HG02970 (cell line): ENCODE results near the gene ZFHX2.
A peak's percentile ranks its signal among the peaks of the same experiment; 100 is the strongest.

Experiments
- ATAC-seq: cut with Tn5 transposase; IDR thresholded peaks from one replicate; pipeline ENCODE4 v1.9.1; 2021; ENCODE audit warnings: mild to moderate bottlenecking, moderate library complexity, moderate number of reproducible peaks; ENCODE audit not compliant: unreplicated experiment, low FRiP score

The ZFHX2 gene

GRCh38 chr14:23561873-23562821, 10.6 kb upstream of the ZFHX2 start:
- ATAC-seq = no peak

DNA sequence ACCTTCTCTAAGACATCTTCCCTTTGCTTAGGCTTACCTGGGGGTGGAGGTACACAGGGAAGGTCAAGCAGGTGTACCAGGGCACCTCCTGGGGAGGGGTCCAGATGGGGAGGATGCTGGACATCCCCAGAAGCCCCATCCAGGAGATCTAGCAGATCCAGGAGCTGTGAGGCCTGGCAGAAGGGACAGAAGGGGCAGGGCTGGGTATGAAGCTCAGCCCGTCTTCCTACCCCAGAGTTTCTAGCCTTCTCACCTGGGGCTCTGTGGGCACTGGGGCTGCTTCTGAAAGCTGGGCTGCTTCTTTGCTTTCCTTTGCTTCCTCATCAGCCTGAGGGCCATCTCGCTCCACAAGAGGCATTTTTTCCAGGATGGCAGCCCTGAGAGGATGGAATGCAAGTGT, 9.7 kb upstream of the ZFHX2 start:
- no peak for ATAC-seq

GRCh38 chr14:23559926-23560520, 8.5 kb upstream of the ZFHX2 start:
- no peak for ATAC-seq

GRCh38 chr14:23559010-23559925, 7.7 kb upstream of the ZFHX2 start:
- no peak for ATAC-seq

DNA sequence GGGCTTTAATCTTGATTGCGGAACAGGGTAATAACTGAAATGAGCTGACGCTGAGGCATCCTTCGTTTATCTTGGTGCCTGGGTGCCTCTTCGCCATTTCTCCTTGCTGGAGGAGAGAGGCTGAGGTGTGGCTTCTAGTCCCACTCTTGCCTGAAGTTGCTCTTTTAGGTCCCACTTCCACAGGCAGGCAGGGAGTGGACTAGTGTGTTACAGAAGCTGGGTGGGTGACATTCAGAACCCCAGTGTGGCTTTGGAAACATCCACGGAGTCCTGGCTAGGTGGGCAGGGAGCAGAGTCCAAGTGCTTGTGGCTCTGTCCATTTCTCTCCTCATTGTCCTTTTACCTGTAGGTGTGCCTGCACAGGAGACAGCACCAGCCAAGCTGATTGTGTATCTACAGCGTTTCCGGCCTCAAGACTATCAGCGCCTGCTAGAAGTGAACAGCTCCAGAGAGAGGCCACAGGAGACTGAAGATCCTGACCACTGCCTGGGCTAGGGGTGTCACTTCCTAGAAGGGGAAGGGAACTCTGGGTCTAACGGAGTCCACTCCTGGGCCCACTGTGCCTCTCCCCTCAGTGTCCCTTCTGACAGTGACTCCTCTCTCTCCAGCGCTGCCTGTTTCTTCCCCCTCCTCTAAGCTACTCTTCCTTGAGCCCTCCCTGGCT, 6.9 kb upstream of the ZFHX2 start:
- ATAC-seq = no peak

DNA sequence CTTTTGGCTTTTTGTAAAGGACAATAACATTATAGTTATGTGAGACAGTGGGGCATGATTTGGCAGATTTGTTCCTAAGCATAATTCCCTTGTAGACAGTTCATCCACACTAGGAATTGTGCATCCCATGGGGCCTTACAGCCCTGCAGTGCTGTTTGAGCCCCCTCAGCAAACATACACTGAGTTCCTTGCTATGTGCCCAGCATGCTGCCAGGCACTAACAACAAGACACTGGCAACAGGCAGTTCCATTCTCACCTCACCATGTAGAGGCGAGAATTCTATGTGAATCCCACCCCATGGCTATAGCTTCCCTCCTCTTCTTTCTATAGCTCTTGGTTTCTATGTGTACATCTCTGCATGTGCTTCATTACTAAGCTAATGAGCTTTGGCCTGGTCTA, 6.4 kb upstream of the ZFHX2 start:
- no peak for ATAC-seq

DNA sequence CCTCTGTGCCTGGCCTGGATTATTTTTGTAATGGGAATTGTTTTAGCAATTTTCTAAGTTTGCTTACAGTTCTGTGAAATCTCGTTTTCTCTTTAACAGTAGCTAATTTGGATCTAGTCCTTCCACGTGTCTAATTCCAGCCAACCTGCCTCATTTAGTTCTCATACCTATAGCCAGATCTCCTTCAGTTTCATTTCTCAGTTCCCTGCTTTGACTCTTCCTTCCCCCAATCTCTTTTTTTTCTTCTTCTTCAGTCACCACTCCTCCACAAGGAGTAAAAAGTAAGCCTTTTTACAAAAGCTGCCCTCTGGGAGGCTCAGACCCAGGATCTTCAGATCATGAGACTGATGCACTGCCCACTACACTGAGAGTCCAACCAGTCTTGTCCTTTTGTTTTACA, 6.0 kb upstream of the ZFHX2 start:
- ATAC-seq = no peak

DNA sequence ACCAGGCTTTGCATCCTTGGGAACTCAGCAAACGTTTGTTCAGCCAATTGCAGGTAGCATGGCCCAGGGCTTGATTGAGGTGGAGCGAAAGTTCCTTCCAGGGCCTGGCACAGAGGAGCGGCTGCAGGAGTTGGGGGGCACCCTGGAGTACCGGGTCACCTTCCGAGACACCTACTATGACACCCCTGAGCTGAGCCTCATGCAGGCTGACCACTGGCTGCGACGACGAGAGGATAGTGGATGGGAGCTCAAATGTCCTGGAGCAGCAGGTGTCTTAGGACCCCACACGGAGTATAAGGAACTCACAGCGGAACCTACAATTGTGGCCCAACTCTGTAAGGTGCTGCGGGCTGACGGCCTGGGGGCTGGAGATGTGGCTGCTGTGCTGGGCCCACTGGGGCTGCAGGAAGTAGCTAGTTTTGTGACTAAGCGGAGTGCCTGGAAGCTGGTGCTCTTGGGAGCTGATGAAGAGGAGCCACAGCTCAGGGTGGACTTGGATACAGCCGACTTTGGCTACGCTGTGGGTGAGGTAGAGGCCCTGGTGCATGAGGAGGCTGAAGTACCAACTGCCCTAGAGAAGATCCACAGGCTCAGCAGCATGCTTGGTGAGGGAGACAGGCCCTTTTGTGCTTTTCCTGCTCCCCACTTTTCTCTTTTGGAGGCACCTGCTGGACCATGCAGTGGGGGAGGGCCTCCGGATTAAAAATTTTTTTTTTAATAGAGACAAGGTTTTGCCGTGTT, 5.3 kb upstream of the ZFHX2 start:
- ATAC-seq = no peak

DNA sequence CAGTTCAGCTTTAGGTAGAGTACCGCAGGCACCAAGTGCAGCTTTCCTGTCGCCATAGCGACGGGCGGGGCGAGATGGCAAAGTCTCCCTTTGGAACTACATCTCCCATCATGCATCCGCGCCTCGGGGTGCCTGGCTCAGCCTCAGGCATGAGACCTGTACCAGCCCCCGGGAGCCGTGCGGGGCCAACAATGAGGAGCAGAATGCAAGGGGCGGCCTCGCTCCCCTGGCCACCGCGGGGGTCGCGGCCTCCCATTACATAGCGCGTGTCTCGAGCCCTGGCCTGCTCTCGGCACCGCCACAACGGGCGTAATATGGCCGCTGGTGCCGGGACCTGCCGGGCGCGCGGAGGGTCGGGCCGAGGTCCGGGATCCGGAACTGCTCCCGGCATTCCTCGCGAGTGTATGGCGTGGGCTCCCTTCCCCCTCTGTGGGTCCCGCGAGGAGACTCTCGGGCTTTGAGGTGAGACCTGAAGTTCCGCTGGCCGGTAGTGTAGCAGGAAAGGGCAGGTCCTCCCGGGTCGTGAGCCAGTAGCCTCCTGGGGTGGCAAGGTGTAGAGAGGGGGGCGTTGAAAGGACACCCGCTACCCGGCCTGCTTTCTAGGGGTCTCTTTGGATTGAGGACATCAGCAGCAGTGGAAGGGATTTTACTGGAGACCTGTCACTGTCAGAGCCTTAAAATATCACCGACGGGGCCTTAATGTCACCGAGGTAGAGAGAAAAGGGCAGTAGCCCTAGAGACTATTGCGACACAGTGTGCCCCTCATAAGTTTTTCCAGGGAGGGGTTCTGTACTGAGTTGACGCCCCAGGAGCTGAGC, 4.5 kb upstream of the ZFHX2 start, which contains the start of gene THTPA:
TSS of gene THTPA (plus strand) at position 390 of the 818 bp plus-strand sequence. CDS start 487 bp downstream, outside the sequence.
- peak; percentile 85 for ATAC-seq

GRCh38 chr14:23555533-23555881, 3.9 kb upstream of the ZFHX2 start:
- ATAC-seq = no peak

DNA sequence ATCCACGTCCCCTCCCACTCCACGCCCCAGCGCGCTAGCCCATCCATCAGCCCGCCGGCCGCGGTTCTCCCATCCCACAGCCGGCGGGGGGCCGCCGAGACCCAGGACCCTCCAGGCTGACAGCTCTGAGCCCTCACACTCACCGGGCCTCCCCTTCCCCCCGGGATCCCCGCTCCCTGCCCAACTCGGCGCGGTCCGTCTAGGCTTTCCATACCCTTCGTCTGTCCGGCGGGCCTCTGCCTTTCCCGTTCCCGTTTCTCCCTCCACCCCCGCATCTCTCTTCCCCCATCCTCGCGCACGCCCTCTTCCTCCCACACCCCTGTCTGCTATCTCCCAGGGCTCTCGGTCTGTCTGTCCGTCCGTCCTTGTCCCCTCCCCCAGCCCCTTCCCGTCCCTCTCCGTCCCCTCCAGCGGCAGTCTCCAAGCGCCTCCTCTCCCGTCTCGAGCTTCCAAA, 726 bp downstream of the ZFHX2 start:
- ATAC-seq = no peak

- no peak for ATAC-seq
These were observed 1.3 kb downstream of the ZFHX2 start for GRCh38 chr14:23550131-23550811.

GRCh38 chr14:23548351-23549318, 2.9 kb downstream of the ZFHX2 start:
- ATAC-seq = no peak

GRCh38 chr14:23547924-23548323, 3.6 kb downstream of the ZFHX2 start:
- no peak for ATAC-seq

GRCh38 chr14:23546450-23547035, 5.0 kb downstream of the ZFHX2 start:
- ATAC-seq = no peak

GRCh38 chr14:23545740-23546365, 5.7 kb downstream of the ZFHX2 start:
- ATAC-seq = no peak
